K562 (cell line): ENCODE data around the gene MRPL33. TPM values are rescaled to one million over a fixed set of nuclear protein-coding genes. Genes with fewer than 3 reads are reported as not detected.

Experiments
- ATF4 ChIP-seq: fragments of 450-650 bp; formaldehyde crosslinking; IDR thresholded peaks from 2 replicates; pipeline ENCODE4 v1.4.0; 2022; ENCODE audit warnings: mild to moderate bottlenecking, moderate library complexity
- CBFB ChIP-seq: sonication (generic); formaldehyde crosslinking; IDR thresholded peaks from 2 replicates; pipeline ENCODE4 v1.4.0; 2020; ENCODE audit warnings: mild to moderate bottlenecking, missing genetic modification reagents
- HMG20A ChIP-seq: fragments of 450-650 bp; formaldehyde crosslinking; conservative IDR thresholded peaks from 2 replicates; pipeline ENCODE4 v1.4.0; 2020; ENCODE audit warnings: mild to moderate bottlenecking, mixed read lengths
- MAFG ChIP-seq: fragments of 450-650 bp; conservative IDR thresholded peaks from 2 replicates; pipeline ENCODE4 v1.6.1; 2016; ENCODE audit warnings: missing genetic modification characterization, missing compliant biosample characterization
- MBD2 ChIP-seq: sonication (generic); IDR thresholded peaks from 2 replicates; pipeline ENCODE4 v1.6.1; 2016; ENCODE audit warnings: low read depth, borderline replicate concordance
- MGA ChIP-seq: fragments of 450-650 bp; IDR thresholded peaks from 2 replicates; pipeline ENCODE4 v1.6.1; 2016; ENCODE audit warnings: mild to moderate bottlenecking, moderate library complexity
- NBN ChIP-seq: fragments of 450-650 bp; IDR thresholded peaks from 2 replicates; pipeline ENCODE4 v1.6.1; 2016; ENCODE audit warnings: low read depth, mild to moderate bottlenecking
- SOX6 ChIP-seq: fragments of 450-650 bp; IDR thresholded peaks from 2 replicates; pipeline ENCODE4 v1.6.1; 2014; ENCODE audit warnings: mild to moderate bottlenecking
- SP2 ChIP-seq: IDR thresholded peaks from 2 replicates; pipeline ENCODE4 v1.6.1; 2011; ENCODE audit warnings: mild to moderate bottlenecking, low read depth, low read length, moderate library complexity; ENCODE audit not compliant: poor library complexity, severe bottlenecking; ENCODE audit errors: extremely low read depth
- ZNF589 ChIP-seq: fragments of 200-800 bp; sonication (Bioruptor generic); IDR thresholded peaks from 2 replicates; pipeline ENCODE4 v1.6.1; 2016; ENCODE audit warnings: low read depth, missing genetic modification characterization, missing compliant biosample characterization
- ZNF655 ChIP-seq: fragments of 250-450 bp; sonication (Bioruptor Pico); IDR thresholded peaks from 2 replicates; pipeline ENCODE4 v1.5.0; 2021
- polyA plus RNA-seq, 8 experiments: library from polyadenylated mRNA; depleted of rRNA in 4 of 8; stranded (reverse) in 5 of 8; unstranded in 3 of 8; fragments of >200 nt; fragmentation: Nextera tagmentation in 2 of 8; fragmentation: Illumina TruSeq in 1 of 8; extraction: Ambion mirVana in 2 of 8; extraction: Trizol in 1 of 8; gene quantifications; 2 replicates each; pipeline versions ENCODE4 v1.2.1 to v1.2.3, GENCODE V29; 2011 to 2014; ENCODE audit warnings: inconsistent platforms in 1 of 8, missing spikeins in 1 of 8
- total RNA-seq, 7 experiments: library from RNA; depleted of rRNA in 6 of 7; stranded (reverse); fragments of >200 nt in 6 of 7; fragmentation: Illumina TruSeq in 2 of 7; extraction: Trizol in 2 of 7; gene quantifications; 2 replicates each; pipeline versions ENCODE4 v1.2.1 to v1.2.3, GENCODE V29; 2011 to 2021; ENCODE audit warnings: low replicate concordance in 1 of 7

Gene MRPL33
- total and polyA plus RNA-seq, 9 of the 15 experiments (the other 6 are each of a cell fraction or from before 2014, with no cell fraction given) = 68.3 to 338 (median 226) TPM

- TF ChIP-seq MGA (peak; percentile 60; the same call in 1 of the 2 replicates), SOX6 (peak; percentile 67; the same call in 1 of the 2 replicates), SP2 (no peak), ZNF589 (CRISPR knock-in tag) (peak; percentile 94), ATF4 (CRISPR knock-in tag) (peak; percentile 94), CBFB (no peak), NBN (peak; percentile 33; the same call in 1 of the 2 replicates), HMG20A (no peak), ZNF655 (no peak), MAFG (tag) (no peak), MBD2 (no peak)
These were observed 14.7 kb upstream of the MRPL33 start (continued) for GRCh38 chr2:27756544-27757498.
